ENCODE results near the gene SLC27A4. TPM values are rescaled to one million over a fixed set of nuclear protein-coding genes. Genes with fewer than 3 reads are reported as not detected.

Gene SLC27A4
- total RNA-seq, 1 donor from 2014 or later, result 14.4 TPM

- no peaks in the 10 kb centered on the region for H3K9me3 Mint-ChIP-seq
- intact Hi-C loops (cut with micrococcal nuclease), result no loop called here
- TF ChIP-seq, protein P1, sequence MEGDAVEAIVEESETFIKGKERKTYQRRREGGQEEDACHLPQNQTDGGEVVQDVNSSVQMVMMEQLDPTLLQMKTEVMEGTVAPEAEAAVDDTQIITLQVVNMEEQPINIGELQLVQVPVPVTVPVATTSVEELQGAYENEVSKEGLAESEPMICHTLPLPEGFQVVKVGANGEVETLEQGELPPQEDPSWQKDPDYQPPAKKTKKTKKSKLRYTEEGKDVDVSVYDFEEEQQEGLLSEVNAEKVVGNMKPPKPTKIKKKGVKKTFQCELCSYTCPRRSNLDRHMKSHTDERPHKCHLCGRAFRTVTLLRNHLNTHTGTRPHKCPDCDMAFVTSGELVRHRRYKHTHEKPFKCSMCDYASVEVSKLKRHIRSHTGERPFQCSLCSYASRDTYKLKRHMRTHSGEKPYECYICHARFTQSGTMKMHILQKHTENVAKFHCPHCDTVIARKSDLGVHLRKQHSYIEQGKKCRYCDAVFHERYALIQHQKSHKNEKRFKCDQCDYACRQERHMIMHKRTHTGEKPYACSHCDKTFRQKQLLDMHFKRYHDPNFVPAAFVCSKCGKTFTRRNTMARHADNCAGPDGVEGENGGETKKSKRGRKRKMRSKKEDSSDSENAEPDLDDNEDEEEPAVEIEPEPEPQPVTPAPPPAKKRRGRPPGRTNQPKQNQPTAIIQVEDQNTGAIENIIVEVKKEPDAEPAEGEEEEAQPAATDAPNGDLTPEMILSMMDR (IDR thresholded peaks at IDR 0.05), result no peak
- no peak overlapping the region for H3K4me3 Mint-ChIP-seq
- H3K4me1 Mint-ChIP-seq, result no peaks in the 10 kb centered on the region
- H3K36me3 Mint-ChIP-seq (ENCODE audit: low read depth), result no peaks in the 10 kb centered on the region
- no peak overlapping the region for H3K27ac Mint-ChIP-seq
- ChIA-PET CTCF (no interaction called here), POLR2A (no interaction called here)
- H3K27me3 Mint-ChIP-seq, result peaks cover 15% of the 10 kb centered on the region
- no peak for ATAC-seq (ENCODE audit: low read depth)
- no peak for DNase-seq
These were observed 64.9 kb downstream of the SLC27A4 start for GRCh38 chr9:128405077-128405779.

DNA sequence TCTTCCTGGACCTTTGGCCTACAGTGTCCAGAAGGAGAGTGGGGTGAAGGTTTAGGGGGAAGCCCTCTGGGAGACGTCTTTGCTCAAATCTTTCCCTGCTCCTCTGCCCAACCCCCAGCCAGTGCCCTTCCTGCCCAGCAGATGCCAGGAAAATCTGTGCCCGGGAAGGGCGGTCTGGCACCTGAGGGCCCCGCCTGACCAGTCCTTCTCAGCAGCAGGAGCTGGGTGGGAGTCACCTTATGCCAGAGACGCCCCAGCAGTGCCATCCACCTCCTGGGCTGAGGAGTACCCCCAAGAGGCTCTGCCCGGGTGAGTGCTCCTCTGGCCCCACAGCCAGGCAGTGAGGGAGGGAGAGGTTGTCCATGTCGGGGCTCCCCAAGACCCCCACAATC, 65.4 kb downstream of the SLC27A4 start:
- Mint-ChIP-seq H3K36me3 (ENCODE audit: low read depth) (no peaks in the 10 kb centered on the region), H3K27me3 (peaks cover 17% of the 10 kb centered on the region), H3K4me1 (no peaks in the 10 kb centered on the region), H3K27ac (no peak overlapping the region), H3K4me3 (no peak overlapping the region), H3K9me3 (no peaks in the 10 kb centered on the region)
- ATAC-seq (ENCODE audit: low read depth) (no peak), DNase-seq (no peak)
- ChIA-PET CTCF (no interaction called here), POLR2A (no interaction called here)
- TF ChIP-seq, protein P1 (IDR thresholded peaks at IDR 0.05), result no peak
- intact Hi-C loops (cut with micrococcal nuclease), result no loop called here

- ATAC-seq (ENCODE audit: low read depth), result no peak
- CTCF ChIA-PET, result no interaction called here
- H3K27me3 Mint-ChIP-seq, result peaks cover 17% of the 10 kb centered on the region
- no peak for DNase-seq
- H3K4me3 Mint-ChIP-seq, result no peak overlapping the region
- TF ChIP-seq, protein P1 (IDR thresholded peaks at IDR 0.05), result no peak
- H3K4me1 Mint-ChIP-seq, result no peaks in the 10 kb centered on the region
- H3K9me3 Mint-ChIP-seq, result no peaks in the 10 kb centered on the region
- H3K36me3 Mint-ChIP-seq (ENCODE audit: low read depth), result no peaks in the 10 kb centered on the region
- intact Hi-C loops (cut with micrococcal nuclease), result no loop called here
- no peak overlapping the region for H3K27ac Mint-ChIP-seq
- POLR2A ChIA-PET, result interaction anchor here (0.6 kb wide), 1 partner anchor 13 kb away, joined by 3 read pairs; no protein-coding TSS in a partner anchor
These were observed 66.6 kb downstream of the SLC27A4 start for GRCh38 chr9:128406848-128407391.

GRCh38 chr9:128408963-128409431, 68.7 kb downstream of the SLC27A4 start:
- TF ChIP-seq, protein P1 (IDR thresholded peaks at IDR 0.05), result no peak
- H3K9me3 Mint-ChIP-seq, result no peaks in the 10 kb centered on the region
- H3K4me1 Mint-ChIP-seq, result no peaks in the 10 kb centered on the region
- H3K27ac Mint-ChIP-seq, result no peak overlapping the region
- H3K27me3 Mint-ChIP-seq, result peaks cover 19% of the 10 kb centered on the region
- intact Hi-C loops (cut with micrococcal nuclease), result no loop called here
- H3K36me3 Mint-ChIP-seq (ENCODE audit: low read depth), result no peaks in the 10 kb centered on the region
- ATAC-seq (ENCODE audit: low read depth) (no peak), DNase-seq (no peak)
- ChIA-PET POLR2A (interaction anchor here (0.5 kb wide), 2 partner anchors 16 to 1625 kb away, joined by 3 to 6 read pairs; no protein-coding TSS in a partner anchor), CTCF (no interaction called here)
- H3K4me3 Mint-ChIP-seq, result no peak overlapping the region

DNA sequence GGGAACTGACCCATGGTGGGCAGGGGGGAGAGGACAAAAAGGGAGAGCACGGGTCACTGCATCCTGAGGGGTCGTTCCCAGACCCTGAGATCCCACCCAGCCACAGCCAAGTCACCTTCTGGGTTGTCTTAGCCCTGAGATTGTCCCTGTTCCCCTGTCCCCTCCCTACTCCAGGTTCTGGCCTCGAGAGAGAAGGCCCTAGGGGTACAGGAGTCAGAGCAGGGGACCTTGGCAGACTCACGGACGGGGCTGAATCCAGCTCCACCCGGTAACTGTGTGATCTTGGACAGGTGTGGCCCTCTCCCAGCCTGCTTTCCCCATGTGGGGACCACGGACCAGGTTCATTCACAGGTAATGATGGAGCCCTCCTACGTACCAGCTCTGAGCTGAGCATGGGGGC, 69.1 kb downstream of the SLC27A4 start:
- intact Hi-C loops (cut with micrococcal nuclease), result no loop called here
- peaks cover 21% of the 10 kb centered on the region for H3K27me3 Mint-ChIP-seq
- H3K9me3 Mint-ChIP-seq, result no peaks in the 10 kb centered on the region
- H3K36me3 Mint-ChIP-seq (ENCODE audit: low read depth), result no peaks in the 10 kb centered on the region
- no peak overlapping the region for H3K27ac Mint-ChIP-seq
- POLR2A ChIA-PET, result interaction anchor here (0.5 kb wide), 1 partner anchor 1624 kb away, joined by 3 read pairs; no protein-coding TSS in a partner anchor
- no peak for ATAC-seq (ENCODE audit: low read depth)
- CTCF ChIA-PET, result no interaction called here
- DNase-seq, result no peak
- TF ChIP-seq, protein P1 (IDR thresholded peaks at IDR 0.05), result no peak
- no peak overlapping the region for H3K4me3 Mint-ChIP-seq
- H3K4me1 Mint-ChIP-seq, result no peaks in the 10 kb centered on the region
